HepG2 (cell line): Measurements from ENCODE around the gene C20orf204. TPM values are rescaled to one million over a fixed set of nuclear protein-coding genes. Genes with fewer than 3 reads are reported as not detected.

Source experiments
- EP300 ChIP-seq, 3 experiments: sonication (generic) in 1 of 3; formaldehyde crosslinking in 1 of 3; IDR thresholded peaks; 2 replicates each; pipeline versions ENCODE4 v1.5.1 to v1.6.1; 2011 to 2020; ENCODE audit warnings: low read depth in 2 of 3, low read length in 2 of 3, borderline replicate concordance in 1 of 3, improper control_type of control experiment in 1 of 3, mild to moderate bottlenecking in 1 of 3, missing genetic modification reagents in 1 of 3, moderate library complexity in 1 of 3
- FOSL2 ChIP-seq: sonication (generic); formaldehyde crosslinking; IDR thresholded peaks from 2 replicates; pipeline ENCODE4 v1.4.0; 2020; ENCODE audit warnings: missing genetic modification reagents
- HMGXB3 ChIP-seq: sonication (generic); formaldehyde crosslinking; IDR thresholded peaks from 2 replicates; pipeline ENCODE4 v1.4.0; 2020; ENCODE audit warnings: missing genetic modification reagents, borderline replicate concordance
- KDM5B ChIP-seq: sonication (generic); formaldehyde crosslinking; IDR thresholded peaks from 2 replicates; pipeline ENCODE4 v1.4.0; 2020; ENCODE audit warnings: missing genetic modification reagents, mild to moderate bottlenecking, borderline replicate concordance
- NR1H2 ChIP-seq: sonication (generic); formaldehyde crosslinking; IDR thresholded peaks from 2 replicates; pipeline ENCODE4 v1.8.1; 2022; ENCODE audit warnings: low read depth, missing genetic modification reagents, borderline replicate concordance
- SAP130 ChIP-seq: IDR thresholded peaks from 2 replicates; pipeline ENCODE4 v1.6.1; 2016; ENCODE audit warnings: low read depth
- TFE3 ChIP-seq: IDR thresholded peaks from 2 replicates; pipeline ENCODE4 v1.6.1; 2016
- THRA ChIP-seq: sonication (generic); formaldehyde crosslinking; IDR thresholded peaks from 2 replicates; pipeline ENCODE4 v1.4.0; 2020; ENCODE audit warnings: missing genetic modification reagents, borderline replicate concordance
- ZEB1 ChIP-seq: IDR thresholded peaks from 2 replicates; pipeline ENCODE4 v1.6.1; 2012; ENCODE audit warnings: mild to moderate bottlenecking, low read depth, inconsistent platforms; ENCODE audit not compliant: insufficient replicate concordance
- ZNF543 ChIP-seq: sonication (generic); formaldehyde crosslinking; IDR thresholded peaks from 2 replicates; pipeline ENCODE4 v1.4.0; 2020; ENCODE audit warnings: mild to moderate bottlenecking, missing genetic modification reagents
- ZNF609 ChIP-seq: sonication (generic); formaldehyde crosslinking; IDR thresholded peaks from 2 replicates; pipeline ENCODE4 v1.4.0; 2020; ENCODE audit warnings: mild to moderate bottlenecking, missing genetic modification reagents, borderline replicate concordance
- ZXDC ChIP-seq: sonication (generic); formaldehyde crosslinking; IDR thresholded peaks from 2 replicates; pipeline ENCODE4 v1.5.0; 2020; ENCODE audit warnings: mild to moderate bottlenecking, missing genetic modification reagents
- polyA plus RNA-seq, 8 experiments: library from polyadenylated mRNA; depleted of rRNA in 3 of 8; stranded (reverse) in 7 of 8; unstranded in 1 of 8; fragments of >200 nt; fragmentation: Illumina TruSeq in 4 of 8; extraction: Trizol in 4 of 8; gene quantifications; 2 replicates each; pipeline versions ENCODE4 v1.2.1 to v1.2.3, GENCODE V29; 2011 to 2016; ENCODE audit warnings: low read depth in 4 of 8, missing spikeins in 1 of 8, mixed read lengths in 1 of 8; ENCODE audit not compliant: insufficient read depth in 1 of 8
- total RNA-seq, 5 experiments: library from RNA; depleted of rRNA; stranded (reverse); fragments of >200 nt; fragmentation: Illumina TruSeq; extraction: Trizol; gene quantifications; 2 replicates each; pipeline ENCODE4 v1.2.3, GENCODE V29; 2016; ENCODE audit warnings: low read depth in 1 of 5

The C20orf204 gene
- total and polyA plus RNA-seq, 2 of the 13 experiments (the other 11 are each of a cell fraction or from before 2014, with no cell fraction given) = 22.1 to 80.0 TPM

- TF ChIP-seq HMGXB3 (CRISPR knock-in tag) = peak; percentile 48; the same call in 1 of the 2 replicates
- no peak for TF ChIP-seq EP300 (IDR thresholded peaks at IDR 0.05; ENCODE audit: low read depth in 2 of 2, low read length in 2 of 2)
- 0 out of 2 replicates have a peak, but pooled peaks have one; percentile 27 for TF ChIP-seq EP300 (CRISPR knock-in tag; IDR thresholded peaks at IDR 0.05; ENCODE audit: borderline replicate concordance)
- TF ChIP-seq ZXDC (CRISPR knock-in tag) = no peak
- peak; percentile 40 for TF ChIP-seq KDM5B
- TF ChIP-seq FOSL2 (CRISPR knock-in tag) = peak; percentile 37
- TF ChIP-seq TFE3 (CRISPR knock-in tag) = peak; percentile 61
- TF ChIP-seq ZNF543 (CRISPR knock-in tag) = no peak
- peak; percentile 44; the same call in 1 of the 2 replicates for TF ChIP-seq SAP130 (CRISPR knock-in tag)
- TF ChIP-seq ZNF609 (CRISPR knock-in tag) = peak; percentile 40; the same call in 1 of the 2 replicates
- TF ChIP-seq ZEB1 = peak; percentile 77
- no peak for TF ChIP-seq NR1H2
- TF ChIP-seq THRA (CRISPR knock-in tag) = 0 out of 2 replicates have a peak, but pooled peaks have one; percentile 19
Observed at GRCh38 chr20:64069614-64070243, 33.7 kb downstream of the C20orf204 start (continued).
